ENCODE measurements around the gene POU2F1. TPM values are rescaled to one million over a fixed set of nuclear protein-coding genes. Genes with fewer than 3 reads are reported as not detected.

POU2F1 gene
- total RNA-seq, 1 experiment from 2014 or later, result 28.5 TPM

DNA sequence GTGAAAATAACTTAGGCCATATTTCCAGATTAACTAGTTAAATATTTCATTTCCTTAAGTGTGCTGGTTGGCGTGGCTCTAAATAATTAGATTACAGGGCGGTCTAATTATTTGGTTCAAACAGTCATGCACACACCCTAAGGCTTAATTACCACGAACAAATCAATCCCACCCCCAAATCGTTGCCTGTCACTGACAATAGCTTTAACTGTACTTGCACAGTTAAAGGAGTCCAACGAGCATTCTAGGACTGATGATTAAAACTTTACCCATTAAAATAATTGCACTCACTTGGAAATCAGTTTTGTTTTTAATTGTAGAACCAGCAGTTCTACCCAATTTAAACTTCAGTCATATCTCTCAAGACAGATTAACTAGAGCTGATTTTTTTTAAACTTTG, 1.5 kb upstream of the POU2F1 start:
- Histone ChIP-seq H2AFZ (peak overlapping the region; percentile 78), H3K4me2 (peak overlapping the region; percentile 94), H3K9me3 (ENCODE audit: insufficient read depth, low read depth) (0 out of 2 replicates have a peak, but pooled peaks cover 5% of the 10 kb centered on the region), H3K4me1 (replicated peaks; ENCODE audit: insufficient read depth) (peaks cover 28% of the 10 kb centered on the region), H3K4me3 (peak overlapping the region; percentile 59), H4K20me1 (ENCODE audit: insufficient read depth) (no peaks in the 10 kb centered on the region), H3K9me2 (ENCODE audit: insufficient read depth) (no peaks in the 10 kb centered on the region), H3K36me3 (ENCODE audit: low read depth) (no peaks in the 10 kb centered on the region), H3K79me2 (ENCODE audit: low read depth) (peaks cover 24% of the 10 kb centered on the region), H3K27ac (peak overlapping the region; percentile 92), H3F3A (ENCODE audit: insufficient read depth, low read depth) (peaks cover 20% of the 10 kb centered on the region), H3K27me3 (ENCODE audit: insufficient read depth, low read depth) (no peaks in the 10 kb centered on the region)
- DNase-seq, result no peak
- ChIA-PET CTCF (interaction anchor here (0.6 to 1.4 kb wide), 2 partner anchors 46 to 145 kb away, joined by 3 to 10 read pairs; no protein-coding TSS in a partner anchor), POLR2A (ENCODE audit: unreplicated experiment) (interaction anchor here (0.6 to 0.8 kb wide), 4 partner anchors 14 to 708 kb away, joined by 3 to 7 read pairs (median 4); partner anchors contain the start of gene CREG1)
- intact Hi-C loops (cut with micrococcal nuclease; ENCODE audit: unreplicated experiment), result no loop called here
- BruUV-seq (replicated peaks), result TSS peak; percentile 71
- TF ChIP-seq, protein P1, sequence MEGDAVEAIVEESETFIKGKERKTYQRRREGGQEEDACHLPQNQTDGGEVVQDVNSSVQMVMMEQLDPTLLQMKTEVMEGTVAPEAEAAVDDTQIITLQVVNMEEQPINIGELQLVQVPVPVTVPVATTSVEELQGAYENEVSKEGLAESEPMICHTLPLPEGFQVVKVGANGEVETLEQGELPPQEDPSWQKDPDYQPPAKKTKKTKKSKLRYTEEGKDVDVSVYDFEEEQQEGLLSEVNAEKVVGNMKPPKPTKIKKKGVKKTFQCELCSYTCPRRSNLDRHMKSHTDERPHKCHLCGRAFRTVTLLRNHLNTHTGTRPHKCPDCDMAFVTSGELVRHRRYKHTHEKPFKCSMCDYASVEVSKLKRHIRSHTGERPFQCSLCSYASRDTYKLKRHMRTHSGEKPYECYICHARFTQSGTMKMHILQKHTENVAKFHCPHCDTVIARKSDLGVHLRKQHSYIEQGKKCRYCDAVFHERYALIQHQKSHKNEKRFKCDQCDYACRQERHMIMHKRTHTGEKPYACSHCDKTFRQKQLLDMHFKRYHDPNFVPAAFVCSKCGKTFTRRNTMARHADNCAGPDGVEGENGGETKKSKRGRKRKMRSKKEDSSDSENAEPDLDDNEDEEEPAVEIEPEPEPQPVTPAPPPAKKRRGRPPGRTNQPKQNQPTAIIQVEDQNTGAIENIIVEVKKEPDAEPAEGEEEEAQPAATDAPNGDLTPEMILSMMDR (conservative IDR thresholded peaks at IDR 0.05), result no peak
- no peak for TF ChIP-seq EZH2 (IDR thresholded peaks at IDR 0.05; ENCODE audit: low read depth)

DNA sequence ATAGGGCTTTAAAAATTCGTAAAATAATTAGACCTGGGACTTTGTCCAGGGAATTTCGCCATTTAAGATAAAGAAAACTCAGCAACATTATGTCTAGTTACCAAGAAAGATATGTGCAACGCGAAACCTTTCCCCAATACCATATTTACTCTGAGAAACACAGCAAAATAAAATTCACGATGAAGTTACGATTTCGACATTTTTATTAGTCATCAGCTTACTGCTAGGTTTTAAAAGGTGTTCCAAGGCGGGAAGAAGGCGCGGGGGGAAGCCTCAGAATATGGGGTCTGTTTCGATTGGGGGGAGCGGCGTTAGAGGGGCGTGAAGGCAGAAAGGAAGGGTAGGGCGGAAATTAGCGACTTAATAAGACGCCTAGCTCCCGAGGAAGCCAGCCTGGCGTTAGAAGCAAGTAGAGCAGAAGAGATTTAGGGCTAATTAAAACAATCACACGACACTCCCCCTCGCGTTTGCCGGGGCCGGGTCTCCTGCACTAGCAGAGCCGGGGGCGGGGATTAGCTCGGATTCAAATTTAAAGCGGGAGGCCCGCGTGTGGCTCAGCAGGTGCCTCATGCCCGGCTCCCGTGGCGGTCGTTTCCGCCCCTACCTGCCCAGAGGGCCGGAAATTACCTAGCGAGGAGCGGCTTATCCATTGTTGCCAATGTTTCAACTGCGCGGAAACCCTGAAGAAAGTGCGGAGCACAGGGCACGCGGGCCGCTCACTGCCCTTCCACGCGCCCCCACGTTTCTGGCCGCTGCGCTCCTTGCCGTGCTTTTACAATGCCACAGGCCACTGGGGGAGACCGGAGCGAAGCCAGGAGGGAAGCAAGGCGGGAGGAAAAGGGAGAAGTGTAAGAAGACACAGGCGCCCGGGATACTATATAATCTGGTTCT, 795 bp upstream of the POU2F1 start:
- no TSS peak for BruUV-seq (replicated peaks)
- no peaks in the 10 kb centered on the region for H3K27me3 ChIP-seq (ENCODE audit: insufficient read depth, low read depth)
- H3K4me2 ChIP-seq, result peak overlapping the region; percentile 94
- H3K9me2 ChIP-seq (ENCODE audit: insufficient read depth), result no peaks in the 10 kb centered on the region
- H3K9me3 ChIP-seq (ENCODE audit: insufficient read depth, low read depth), result 0 out of 2 replicates have a peak, but pooled peaks cover 5% of the 10 kb centered on the region
- ChIA-PET CTCF (interaction anchor here (0.6 to 1.4 kb wide), 33 partner anchors 8 to 1639 kb away, joined by 3 to 19 read pairs (median 9); partner anchors contain the start of gene TADA1), POLR2A (ENCODE audit: unreplicated experiment) (interaction anchor here (0.5 to 1.6 kb wide), 25 partner anchors 11 to 1622 kb away, joined by 3 to 23 read pairs (median 4); partner anchors contain the start of genes CREG1 and DCAF6)
- no peaks in the 10 kb centered on the region for H3K36me3 ChIP-seq (ENCODE audit: low read depth)
- peaks cover 29% of the 10 kb centered on the region for H3K4me1 ChIP-seq (replicated peaks; ENCODE audit: insufficient read depth)
- TF ChIP-seq, protein P1 (conservative IDR thresholded peaks at IDR 0.05), result no peak
- TF ChIP-seq EZH2 (IDR thresholded peaks at IDR 0.05; ENCODE audit: low read depth), result no peak
- peaks cover 31% of the 10 kb centered on the region for H3K79me2 ChIP-seq (ENCODE audit: low read depth)
- DNase-seq, result peak; percentile 86 to 90
- peaks cover 20% of the 10 kb centered on the region for H3F3A ChIP-seq (ENCODE audit: insufficient read depth, low read depth)
- peak overlapping the region; percentile 59 for H3K4me3 ChIP-seq
- H3K27ac ChIP-seq, result peak overlapping the region; percentile 92
- no peaks in the 10 kb centered on the region for H4K20me1 ChIP-seq (ENCODE audit: insufficient read depth)
- intact Hi-C loops (cut with micrococcal nuclease; ENCODE audit: unreplicated experiment), result loop anchor here (1.0 to 10.0 kb wide), 11 partner anchors 47 to 1588 kb away; partner anchors contain the start of genes DCAF6, MGST3 and MPC2
- H2AFZ ChIP-seq, result peak overlapping the region; percentile 78

DNA sequence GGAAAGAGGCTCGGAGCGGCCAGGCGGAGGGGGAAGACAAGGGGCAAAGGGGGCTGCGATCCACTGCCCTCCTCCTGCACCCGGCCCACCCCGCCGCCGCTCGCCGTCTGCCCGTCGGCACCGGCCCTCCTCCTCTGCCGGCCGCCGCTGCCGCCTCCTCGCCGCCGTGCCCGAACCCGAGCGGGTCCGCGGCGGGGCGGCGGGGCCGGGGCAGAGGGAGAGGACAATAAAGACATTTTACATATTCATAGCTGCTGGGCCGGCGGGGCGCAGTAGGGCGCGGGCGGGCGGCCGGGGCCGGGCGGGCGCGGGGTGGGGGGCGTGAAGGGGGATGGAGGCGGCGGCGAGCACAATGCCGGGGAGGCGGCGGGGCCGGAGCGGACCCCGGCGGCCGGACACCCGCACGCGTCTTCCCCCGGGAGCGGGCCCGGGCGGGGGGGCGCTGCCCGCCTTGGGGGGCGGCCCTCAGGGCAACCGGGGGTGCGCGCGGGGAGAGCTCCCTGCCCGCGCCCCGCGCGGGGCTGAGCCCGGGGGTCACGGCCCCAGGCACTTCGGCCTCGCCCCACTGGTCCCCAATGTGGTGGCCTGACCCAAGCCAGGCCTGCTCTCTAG, 546 bp downstream of the POU2F1 start:
- no peaks in the 10 kb centered on the region for H3K36me3 ChIP-seq (ENCODE audit: low read depth)
- ChIA-PET POLR2A (ENCODE audit: unreplicated experiment) (interaction anchor here (0.7 to 1.6 kb wide), 6 partner anchors 48 to 315 kb away, joined by 3 to 16 read pairs (median 9); no protein-coding TSS in a partner anchor), CTCF (interaction anchor here (0.7 to 0.9 kb wide), 2 partner anchors 139 to 147 kb away, joined by 4 to 19 read pairs; no protein-coding TSS in a partner anchor)
- DNase-seq, result no peak
- H4K20me1 ChIP-seq (ENCODE audit: insufficient read depth), result no peaks in the 10 kb centered on the region
- H3K27ac ChIP-seq, result peak overlapping the region; percentile 82
- H3K4me3 ChIP-seq, result peak overlapping the region; percentile 70
- intact Hi-C loops (cut with micrococcal nuclease; ENCODE audit: unreplicated experiment), result loop anchor here (5.0 to 10.0 kb wide), 5 partner anchors 46 to 1589 kb away; partner anchors contain the start of genes DCAF6, MGST3 and MPC2
- H3K4me2 ChIP-seq, result peak overlapping the region; percentile 85
- TF ChIP-seq EZH2 (IDR thresholded peaks at IDR 0.05; ENCODE audit: low read depth), result no peak
- TF ChIP-seq, protein P1 (conservative IDR thresholded peaks at IDR 0.05), result no peak
- peaks cover 44% of the 10 kb centered on the region for H3K79me2 ChIP-seq (ENCODE audit: low read depth)
- BruUV-seq (replicated peaks), result no TSS peak
- 0 out of 2 replicates have a peak, but pooled peaks cover 5% of the 10 kb centered on the region for H3K9me3 ChIP-seq (ENCODE audit: insufficient read depth, low read depth)
- peaks cover 40% of the 10 kb centered on the region for H3K4me1 ChIP-seq (replicated peaks; ENCODE audit: insufficient read depth)
- no peaks in the 10 kb centered on the region for H3K27me3 ChIP-seq (ENCODE audit: insufficient read depth, low read depth)
- H3K9me2 ChIP-seq (ENCODE audit: insufficient read depth), result no peaks in the 10 kb centered on the region
- H2AFZ ChIP-seq, result peak overlapping the region; percentile 93
- H3F3A ChIP-seq (ENCODE audit: insufficient read depth, low read depth), result peaks cover 20% of the 10 kb centered on the region
